ENCODE results near the gene ABTB2.
"Not testable (repeated sequence)": the region's sequence is repeated elsewhere in the genome, so short reads cannot be mapped to it uniquely, and the experiment has no call there.

ABTB2 gene

GRCh38 chr11:34232807-34233206 is 125.0 kb downstream of the ABTB2 start:
- DNase-seq, result no peak

DNA sequence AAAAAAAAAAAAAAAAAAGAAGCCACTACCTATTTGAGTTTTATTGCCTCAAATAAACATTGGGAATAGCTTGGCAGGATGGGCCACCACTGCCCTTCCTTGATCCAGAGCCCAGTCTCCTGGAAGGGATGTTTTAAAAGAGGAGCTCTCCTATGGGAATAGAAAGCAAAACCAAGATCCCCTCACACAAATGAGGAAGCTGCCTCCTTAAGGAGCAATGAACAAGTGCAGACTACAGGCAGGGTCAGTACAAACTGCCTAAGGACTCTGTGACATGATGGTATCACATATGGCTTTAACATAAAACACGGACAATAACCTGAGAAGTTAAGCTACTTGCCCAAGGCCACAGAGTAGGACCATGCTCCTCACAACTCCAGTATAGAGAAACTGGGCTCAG is 131.6 kb downstream of the ABTB2 start:
- no peak for DNase-seq

DNA sequence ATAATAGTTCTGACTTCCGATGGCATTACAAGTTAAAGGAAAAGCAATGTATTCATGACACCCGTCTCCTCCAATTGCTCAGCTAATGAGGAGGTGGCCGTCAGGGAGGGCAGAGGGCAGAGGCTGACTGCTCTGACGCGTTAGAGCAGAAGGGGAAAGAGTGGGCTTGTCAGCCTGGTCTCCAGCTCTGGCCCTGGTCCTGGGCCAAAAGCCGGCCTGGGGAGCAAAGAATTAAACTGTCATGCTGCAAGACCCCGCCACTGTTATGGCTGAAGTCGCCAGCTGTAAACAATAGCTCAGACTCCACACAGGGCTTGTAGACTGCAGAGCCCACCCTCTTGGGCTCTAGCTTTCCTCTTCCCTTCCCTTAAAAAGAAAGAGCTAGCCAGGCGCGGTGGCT is 132.7 kb downstream of the ABTB2 start:
- DNase-seq, result no peak

GRCh38 chr11:34224434-34224966 is 133.3 kb downstream of the ABTB2 start:
- DNase-seq, result no peak

- no peak for DNase-seq
These were observed 133.9 kb downstream of the ABTB2 start for GRCh38 chr11:34223907-34224306.

DNA sequence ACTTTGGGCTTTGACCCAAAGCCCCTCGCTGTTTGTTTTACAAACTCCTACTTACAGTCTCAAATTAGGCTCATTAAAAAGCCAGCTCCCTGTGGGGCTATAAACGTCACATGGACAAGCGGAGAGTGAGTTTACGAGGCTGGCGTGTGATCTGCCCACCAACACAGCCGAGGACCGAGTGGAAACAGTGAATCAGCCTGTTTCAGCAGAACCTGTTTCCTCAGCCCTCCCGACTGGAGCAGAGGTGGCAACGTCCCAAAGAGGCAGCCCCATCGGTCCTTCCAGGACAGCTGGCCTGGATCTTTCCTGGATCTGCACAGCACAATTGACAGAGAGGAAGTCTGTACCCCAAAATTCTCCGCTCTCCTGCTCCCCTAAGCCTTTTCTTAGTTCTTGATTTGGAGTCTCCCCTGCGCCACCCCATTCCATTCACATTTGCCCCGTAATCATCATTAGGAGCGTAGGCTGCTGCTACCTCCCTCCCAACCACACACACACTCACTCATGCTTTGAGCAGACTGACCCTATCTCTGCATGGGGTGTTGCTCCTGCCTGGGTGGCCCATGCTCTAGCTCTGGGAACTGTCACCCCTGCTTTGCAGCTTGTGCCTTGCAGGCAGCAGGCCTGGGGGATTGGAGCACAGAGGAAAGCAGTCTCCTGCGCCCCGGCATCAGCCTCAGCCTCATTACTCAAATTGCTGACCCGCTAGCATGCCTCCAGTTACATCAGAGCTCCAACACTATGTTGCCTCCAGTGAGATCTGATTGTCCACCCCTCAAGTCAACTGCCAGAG is 134.6 kb downstream of the ABTB2 start:
- DNase-seq, result no peak

DNA sequence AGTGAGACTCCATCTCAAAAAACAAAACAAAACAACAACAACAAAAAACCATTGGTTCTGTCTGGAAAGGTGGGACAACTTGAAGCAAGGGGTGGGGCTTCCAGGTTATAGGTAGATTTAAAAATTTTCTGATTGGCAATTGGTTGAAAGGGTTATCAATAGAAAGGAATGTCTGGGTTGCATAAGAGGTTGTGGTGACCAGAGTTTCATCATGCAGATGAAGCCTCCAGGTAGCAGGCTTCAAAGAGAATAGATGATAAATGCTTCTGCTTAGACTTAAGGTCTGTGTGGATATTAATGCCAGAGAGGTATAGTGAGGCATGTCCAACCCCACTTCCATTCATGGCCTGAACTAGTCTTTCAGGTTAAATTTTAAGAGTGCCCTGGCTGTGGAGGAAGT is 135.8 kb downstream of the ABTB2 start:
- DNase-seq, result no peak

GRCh38 chr11:34219941-34220370 is 137.9 kb downstream of the ABTB2 start:
- DNase-seq, result no peak

- no peak for DNase-seq
These were observed 138.5 kb downstream of the ABTB2 start for GRCh38 chr11:34219279-34219678.

DNA sequence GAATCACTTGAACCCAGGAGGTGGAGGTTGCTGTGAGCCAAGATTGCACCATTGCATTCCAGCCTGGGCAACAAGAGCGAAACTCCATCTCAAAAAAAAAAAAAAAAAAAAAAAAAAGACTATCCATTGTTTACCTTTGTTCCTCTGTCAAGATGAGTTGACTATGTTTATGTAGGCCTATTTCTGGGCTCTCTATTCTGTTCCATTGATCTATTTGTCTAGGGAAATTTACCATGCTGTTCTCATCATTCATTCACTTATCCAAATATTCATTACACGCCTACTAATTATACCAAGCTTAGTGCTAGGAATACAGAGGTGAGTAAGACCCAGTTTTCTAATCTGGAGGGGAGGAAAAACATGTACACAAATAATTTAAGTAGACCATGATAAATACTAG is 139.1 kb downstream of the ABTB2 start:
- DNase-seq, result not testable (repeated sequence)

DNA sequence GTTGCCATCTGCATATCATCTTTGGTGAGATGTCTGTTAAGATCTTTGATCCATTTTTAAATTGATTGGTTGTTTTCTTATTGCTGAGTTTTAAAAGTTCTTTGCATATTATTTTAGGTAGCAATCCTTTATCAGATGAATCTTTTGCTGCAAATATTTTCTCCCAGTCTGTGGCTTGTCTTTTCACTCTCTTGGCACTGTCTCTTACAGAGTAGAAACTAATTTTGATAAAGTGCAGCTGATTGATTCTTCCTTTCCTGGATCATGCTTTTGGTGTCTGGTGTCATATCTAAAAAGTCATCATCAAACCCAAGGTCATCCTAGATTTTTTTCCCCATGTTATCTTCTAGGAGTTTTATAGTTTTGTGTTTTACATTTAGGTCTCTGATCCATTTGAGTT is 139.7 kb downstream of the ABTB2 start:
- no peak for DNase-seq

DNA sequence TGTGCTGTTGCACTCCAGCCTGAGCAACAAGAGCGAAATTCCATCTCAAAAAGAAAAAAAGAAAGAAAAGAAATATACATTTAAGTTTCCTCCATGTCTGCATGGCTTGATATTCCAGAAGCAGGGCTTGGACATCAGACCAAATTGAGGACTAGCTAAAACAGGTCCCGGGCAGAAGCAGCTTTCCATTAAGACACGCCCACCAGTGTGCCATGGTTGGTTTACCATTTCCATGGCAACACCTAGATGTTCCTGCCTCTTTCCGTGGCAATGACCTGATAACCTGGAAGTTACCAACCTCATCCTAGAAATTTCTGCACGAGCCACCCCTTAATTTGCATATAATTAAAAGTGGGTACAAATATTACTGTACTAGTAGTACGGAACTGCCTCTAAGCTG is 141.1 kb downstream of the ABTB2 start:
- no peak for DNase-seq

- DNase-seq, result no peak
These were observed 141.9 kb downstream of the ABTB2 start for GRCh38 chr11:34215806-34216453.

DNA sequence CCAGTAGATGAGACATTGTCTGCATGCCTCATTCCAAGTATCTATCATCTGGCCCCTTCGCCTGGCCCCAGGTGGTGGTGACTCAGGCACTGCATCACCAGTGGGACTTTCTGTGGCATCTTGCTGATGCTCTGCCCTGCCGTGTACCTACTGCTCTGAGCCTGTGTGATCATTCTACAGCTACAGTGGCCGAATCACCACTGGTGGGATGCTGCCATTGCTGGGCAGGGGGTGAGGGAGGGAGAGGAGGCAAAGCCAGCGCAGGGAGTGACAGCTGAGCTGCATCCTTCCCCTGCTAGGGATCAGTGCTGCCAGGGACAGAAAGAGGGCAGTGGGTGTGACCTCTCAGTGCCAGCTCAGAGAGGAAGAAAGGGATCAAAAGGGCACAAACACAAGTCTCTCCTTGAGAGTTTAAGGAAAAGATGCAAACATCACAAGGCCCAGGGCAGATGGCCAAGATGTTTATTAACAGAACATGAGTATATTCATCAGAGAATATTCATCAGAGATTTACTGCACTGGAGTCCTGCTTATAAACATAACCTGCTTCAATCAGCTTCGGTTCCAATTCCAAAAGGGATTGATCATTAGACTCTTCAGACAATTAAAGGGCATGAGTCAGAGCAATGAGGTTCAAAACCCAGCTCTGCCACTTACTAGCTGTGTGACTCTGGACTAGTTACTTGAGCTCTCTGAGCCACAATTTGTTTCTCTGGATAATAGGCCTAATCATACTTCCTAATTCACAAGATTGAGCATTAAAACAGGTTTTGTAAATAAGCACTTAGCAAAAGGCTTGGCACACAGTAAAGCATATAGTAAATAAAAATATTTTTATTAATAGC is 142.6 kb downstream of the ABTB2 start:
- DNase-seq, result no peak

DNA sequence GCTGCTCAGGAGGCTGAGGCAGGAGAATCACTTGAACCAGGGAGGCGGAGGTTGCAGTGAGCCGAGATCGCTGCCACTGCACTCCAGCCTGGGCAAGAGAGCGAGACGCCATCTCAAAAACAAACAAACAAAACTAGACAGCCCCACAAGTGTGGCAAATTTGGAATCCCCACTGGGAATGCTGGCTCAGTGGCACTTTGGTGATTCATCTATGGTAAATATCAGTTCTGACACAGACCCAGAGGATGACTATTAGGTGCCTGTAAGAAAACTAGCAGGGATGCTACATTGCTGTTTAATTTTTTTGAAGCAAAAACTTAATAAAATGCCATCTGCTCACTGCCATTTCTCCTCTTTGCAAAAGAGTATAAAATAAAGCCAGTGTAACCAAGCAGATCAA is 144.4 kb downstream of the ABTB2 start:
- no peak for DNase-seq

- DNase-seq, result no peak
These were observed 145.2 kb downstream of the ABTB2 start for GRCh38 chr11:34212566-34212965.

DNA sequence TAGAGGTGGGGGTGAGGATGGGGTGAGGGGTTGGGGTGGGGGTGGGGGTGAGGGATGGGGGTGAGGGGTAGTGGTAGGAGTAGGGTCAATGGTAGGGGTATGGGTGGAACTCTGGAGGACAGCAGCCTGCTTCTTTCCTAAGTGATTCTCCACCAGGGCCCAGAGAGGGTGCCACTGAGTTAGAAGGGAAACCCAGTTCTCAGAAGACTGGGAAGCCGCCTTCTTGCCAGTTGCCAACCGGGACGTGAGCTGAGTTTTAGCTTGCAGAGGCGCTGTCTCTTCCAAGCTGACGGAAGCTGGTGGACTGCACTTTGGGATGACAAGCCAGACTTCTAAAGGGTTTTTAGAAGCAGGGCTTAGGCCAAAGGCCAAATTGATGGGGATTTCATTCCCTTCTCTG is 148.0 kb downstream of the ABTB2 start:
- DNase-seq, result no peak

- peak; percentile 52 for DNase-seq
These were observed 149.3 kb downstream of the ABTB2 start for GRCh38 chr11:34208266-34209135.

DNA sequence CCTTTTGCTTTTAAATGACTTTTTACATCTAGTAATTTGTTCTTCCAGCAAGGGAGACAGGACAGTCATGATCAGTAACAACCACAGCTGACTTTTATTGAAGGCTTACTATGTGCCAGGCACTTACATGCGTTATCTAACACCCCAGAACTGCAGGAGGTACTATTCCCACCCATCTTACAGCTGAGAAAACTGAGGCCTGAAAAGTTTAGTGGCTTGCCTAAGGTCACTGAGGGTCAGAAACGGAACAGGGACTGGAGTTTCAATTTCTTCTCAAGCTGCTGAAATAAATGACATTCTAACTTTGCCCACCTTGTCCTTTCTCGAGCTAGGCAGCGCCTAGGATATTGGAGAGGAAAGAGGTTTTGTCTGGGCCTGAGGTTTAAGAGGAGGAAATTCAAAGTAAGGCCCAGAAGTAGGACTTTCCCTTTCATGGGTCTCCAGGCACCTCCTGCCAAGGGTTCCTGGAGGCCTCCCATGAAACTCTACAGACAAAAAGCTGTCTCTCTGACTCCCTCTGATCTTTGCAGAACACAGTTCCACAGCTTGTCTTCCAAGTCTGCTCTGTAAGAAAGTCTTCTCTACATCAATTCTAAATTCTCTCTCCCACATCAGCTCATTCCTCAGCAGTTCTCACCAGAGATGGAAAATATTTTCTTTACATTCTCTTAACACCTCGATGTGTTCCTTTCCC is 150.2 kb downstream of the ABTB2 start:
- DNase-seq, result no peak

DNA sequence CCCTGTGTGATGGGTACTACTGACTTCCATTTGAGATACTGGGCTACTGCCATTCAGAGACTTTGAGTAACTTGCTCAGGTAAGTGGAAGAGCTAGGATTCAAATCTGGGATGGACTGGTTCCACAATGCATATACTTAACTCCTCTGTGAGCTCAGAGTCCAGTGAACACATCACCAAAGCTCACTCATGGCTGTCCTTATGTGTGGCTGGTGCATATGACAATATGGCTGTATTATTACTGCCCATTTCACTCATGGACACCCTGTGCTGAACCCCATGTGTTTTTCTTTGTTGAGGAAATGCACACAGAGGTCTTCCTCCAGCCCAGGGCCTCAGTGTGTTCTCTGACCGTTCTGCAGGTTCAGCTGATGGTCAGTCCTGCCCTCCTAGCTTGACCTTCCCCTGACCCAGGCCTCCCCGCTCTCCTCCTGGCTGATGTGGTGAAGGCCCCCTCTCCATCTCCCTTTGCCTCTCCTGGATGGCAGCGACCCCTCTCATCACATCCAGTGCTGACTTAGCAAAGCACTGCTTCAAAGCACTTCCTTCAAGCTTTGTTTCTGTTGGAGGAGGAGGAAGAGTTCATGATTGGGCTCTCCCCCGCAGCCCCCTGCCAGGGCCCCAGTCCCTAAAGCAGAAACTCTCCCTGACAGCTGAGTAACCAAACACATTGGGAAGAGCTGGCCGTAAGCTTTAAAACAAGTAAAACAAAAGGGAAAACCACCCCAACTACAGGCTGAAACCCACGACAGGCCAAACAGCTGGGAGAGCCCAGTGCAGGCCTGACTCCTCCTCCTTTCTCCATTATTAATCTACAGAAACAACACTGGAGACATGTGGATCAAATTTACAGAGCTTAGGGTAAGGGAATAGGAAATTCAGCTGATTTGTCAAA is 151.2 kb downstream of the ABTB2 start:
- DNase-seq, result no peak
